GM23338 (cell line): ENCODE data around the gene SMIM31. TPM values are rescaled to one million over a fixed set of nuclear protein-coding genes. Genes with fewer than 3 reads are reported as not detected.

Source experiments
- ATAC-seq: fragments of 200-7000 bp; cut with Tn5 transposase; 3 replicates; pipeline ENCODE4 v1.9.1; 2020
- DNase-seq: peaks from one replicate; pipeline ENCODE4 v3.0.0-alpha.2; 2015; ENCODE audit warnings: low spot score
- H2AFZ ChIP-seq: fragments of 200-600 bp; sonication (generic); 2 replicates; pipeline ENCODE4 v1.8.0; 2016; ENCODE audit warnings: antibody characterized with exemption, mild to moderate bottlenecking, moderate library complexity
- H3F3A ChIP-seq: fragments of 200-600 bp; sonication (generic); replicated peaks from 2 replicates; pipeline ENCODE4 v1.8.0; 2017; ENCODE audit warnings: antibody characterized with exemption, mixed run types, low read depth
- H3K27ac ChIP-seq: fragments of 200-600 bp; sonication (generic); 2 replicates; pipeline ENCODE4 v1.6.1; 2016; ENCODE audit warnings: low read depth
- H3K27me3 ChIP-seq: fragments of 200-600 bp; sonication (generic); 2 replicates; pipeline ENCODE4 v1.8.0; 2016; ENCODE audit warnings: mild to moderate bottlenecking, mixed run types, moderate library complexity; ENCODE audit not compliant: insufficient read depth
- H3K36me3 ChIP-seq: fragments of 200-600 bp; sonication (generic); 2 replicates; pipeline ENCODE4 v1.8.0; 2016; ENCODE audit warnings: mild to moderate bottlenecking; ENCODE audit not compliant: insufficient read depth
- H3K4me1 ChIP-seq: fragments of 200-600 bp; sonication (generic); 2 replicates; pipeline ENCODE4 v1.8.0; 2016; ENCODE audit warnings: mild to moderate bottlenecking, moderate library complexity; ENCODE audit not compliant: insufficient read depth
- H3K4me2 ChIP-seq: fragments of 200-600 bp; sonication (generic); 2 replicates; pipeline ENCODE4 v1.7.1; 2017; ENCODE audit warnings: mixed run types
- H3K4me3 ChIP-seq: fragments of 200-600 bp; sonication (generic); 2 replicates; pipeline ENCODE4 v1.6.1; 2016; ENCODE audit warnings: mixed run types
- H3K79me2 ChIP-seq: fragments of 200-600 bp; sonication (generic); replicated peaks from 2 replicates; pipeline ENCODE4 v1.8.0; 2017; ENCODE audit warnings: mild to moderate bottlenecking; ENCODE audit not compliant: insufficient read depth
- H3K9me2 ChIP-seq: fragments of 200-600 bp; sonication (generic); 2 replicates; pipeline ENCODE4 v1.8.0; 2017; ENCODE audit not compliant: insufficient read depth
- H4K20me1 ChIP-seq: fragments of 200-600 bp; sonication (generic); replicated peaks from 2 replicates; pipeline ENCODE4 v1.8.0; 2017; ENCODE audit warnings: mild to moderate bottlenecking; ENCODE audit not compliant: insufficient read depth
- H3K27ac Mint-ChIP-seq: 2 replicates; pipeline ENCODE4 v1.8.0; 2020; ENCODE audit warnings: inconsistent platforms, mild to moderate bottlenecking, moderate library complexity, mixed read lengths
- H3K27me3 Mint-ChIP-seq: 3 replicates; pipeline ENCODE4 v1.8.0; 2022; ENCODE audit warnings: low read depth, mild to moderate bottlenecking, moderate library complexity, mixed read lengths, inconsistent platforms; ENCODE audit not compliant: insufficient read depth, poor library complexity
- H3K36me3 Mint-ChIP-seq: 3 replicates; pipeline ENCODE4 v1.8.0; 2021; ENCODE audit warnings: low read depth, mild to moderate bottlenecking, inconsistent platforms, moderate library complexity, mixed read lengths
- H3K4me1 Mint-ChIP-seq: 3 replicates; pipeline ENCODE4 v1.8.0; 2020; ENCODE audit warnings: mild to moderate bottlenecking, inconsistent platforms, mixed read lengths
- H3K4me3 Mint-ChIP-seq: 3 replicates; pipeline ENCODE4 v1.8.0; 2021; ENCODE audit warnings: moderate library complexity, mild to moderate bottlenecking, inconsistent platforms, mixed read lengths
- H3K9me3 Mint-ChIP-seq: 3 replicates; pipeline ENCODE4 v1.8.0; 2020; ENCODE audit warnings: moderate library complexity, mild to moderate bottlenecking, inconsistent platforms, mixed read lengths
- CREB1 ChIP-seq: fragments of 250-450 bp; sonication (Bioruptor Pico); IDR thresholded peaks from 2 replicates; pipeline ENCODE4 v1.5.0; 2020; ENCODE audit warnings: low read depth, mild to moderate bottlenecking, moderate library complexity
- EZH2 ChIP-seq: fragments of 200-600 bp; sonication (generic); IDR thresholded peaks from one replicate; pipeline ENCODE4 v1.8.0; 2017; ENCODE audit warnings: antibody characterized with exemption, mild to moderate bottlenecking, low read depth; ENCODE audit not compliant: unreplicated experiment
- EZH2phosphoT487 ChIP-seq: fragments of 200-600 bp; sonication (generic); IDR thresholded peaks from one replicate; pipeline ENCODE4 v1.8.1; 2018; ENCODE audit warnings: antibody characterized with exemption; ENCODE audit not compliant: unreplicated experiment
- NANOG ChIP-seq: IDR thresholded peaks from 2 replicates; pipeline ENCODE4 v1.6.1; 2016; ENCODE audit warnings: antibody characterized with exemption, borderline replicate concordance
- STAT1 ChIP-seq: IDR thresholded peaks from one replicate; pipeline ENCODE4 v1.6.1; 2016; ENCODE audit warnings: antibody characterized with exemption; ENCODE audit not compliant: unreplicated experiment
- ZNF114 ChIP-seq: fragments of 250-450 bp; sonication (Bioruptor Pico); IDR thresholded peaks from 2 replicates; pipeline ENCODE4 v1.5.0; 2020; ENCODE audit warnings: mild to moderate bottlenecking, moderate library complexity
- polyA plus RNA-seq: library from polyadenylated mRNA; unstranded; fragments of >200 nt; fragmentation: Nextera tagmentation; extraction: Ambion mirVana; gene quantifications from 2 replicates; pipeline ENCODE4 v1.2.1, GENCODE V29; 2016
- total RNA-seq: library from RNA; depleted of rRNA; stranded (reverse); fragments of >200 nt; shearing (Covaris generic); gene quantifications from 2 replicates; pipeline ENCODE4 v1.2.3, GENCODE V29; 2014
- TF ChIP-seq, protein P1 (sequence below): IDR thresholded peaks from 2 replicates; pipeline ENCODE4 v1.6.1; 2016; ENCODE audit warnings: antibody characterized with exemption
- TF ChIP-seq, protein P2 (sequence below): fragments of 250-450 bp; sonication (Bioruptor Pico); IDR thresholded peaks from 2 replicates; pipeline ENCODE4 v1.5.0; 2020; ENCODE audit warnings: mild to moderate bottlenecking, moderate library complexity
- TF ChIP-seq, protein P3 (sequence below), 2 experiments: fragments of 200-600 bp in 1 of 2; sonication (generic) in 1 of 2; conservative IDR thresholded peaks; 2 replicates each; pipeline versions ENCODE4 v1.5.1 to v1.6.1; 2016 to 2017; ENCODE audit warnings: antibody characterized with exemption in 2 of 2, low read depth in 2 of 2, mild to moderate bottlenecking in 2 of 2, moderate library complexity in 1 of 2
- TF ChIP-seq, protein P4 (sequence below): IDR thresholded peaks from one replicate; pipeline ENCODE4 v1.6.1; 2018; ENCODE audit warnings: antibody characterized with exemption; ENCODE audit not compliant: unreplicated experiment

Gene SMIM31
- total and polyA plus RNA-seq, 2 experiments from 2014 or later, result not detected

DNA sequence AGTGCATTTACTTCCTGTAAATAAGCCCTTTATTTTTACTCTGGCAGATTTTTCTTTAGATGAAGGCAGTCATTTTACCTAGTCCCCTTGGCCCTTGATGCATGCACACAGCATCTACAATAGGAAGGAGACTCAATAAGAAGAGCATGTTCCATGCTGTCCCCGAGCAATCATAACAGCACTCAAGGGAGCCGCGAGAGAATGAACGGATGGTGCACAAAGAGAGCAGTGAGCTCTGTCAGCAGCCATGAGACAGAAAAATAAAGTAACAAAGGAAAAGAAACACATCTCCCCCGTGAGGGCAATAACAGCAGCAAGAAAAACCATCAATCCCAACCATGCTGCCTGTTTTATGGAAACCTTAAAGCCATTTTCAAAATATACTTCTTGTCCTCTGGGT, 11.9 kb downstream of the SMIM31 start:
- Histone ChIP-seq H3K4me2 (no peak overlapping the region), H3K27me3 (no peaks in the 10 kb centered on the region), H3K9me2 (no peaks in the 10 kb centered on the region), H3K4me1 (no peaks in the 10 kb centered on the region), H3F3A (no peaks in the 10 kb centered on the region), H3K4me3 (no peak overlapping the region), H4K20me1 (no peaks in the 10 kb centered on the region), H2AFZ (peak overlapping the region; percentile 96), H3K27ac (no peak overlapping the region), H3K79me2 (no peaks in the 10 kb centered on the region), H3K36me3 (no peaks in the 10 kb centered on the region)
- DNase-seq, result no peak
- H3K27ac Mint-ChIP-seq, result no peak overlapping the region
- H3K27me3 Mint-ChIP-seq, result no peaks in the 10 kb centered on the region
- no peaks in the 10 kb centered on the region for H3K9me3 Mint-ChIP-seq
- TF ChIP-seq, protein P1, sequence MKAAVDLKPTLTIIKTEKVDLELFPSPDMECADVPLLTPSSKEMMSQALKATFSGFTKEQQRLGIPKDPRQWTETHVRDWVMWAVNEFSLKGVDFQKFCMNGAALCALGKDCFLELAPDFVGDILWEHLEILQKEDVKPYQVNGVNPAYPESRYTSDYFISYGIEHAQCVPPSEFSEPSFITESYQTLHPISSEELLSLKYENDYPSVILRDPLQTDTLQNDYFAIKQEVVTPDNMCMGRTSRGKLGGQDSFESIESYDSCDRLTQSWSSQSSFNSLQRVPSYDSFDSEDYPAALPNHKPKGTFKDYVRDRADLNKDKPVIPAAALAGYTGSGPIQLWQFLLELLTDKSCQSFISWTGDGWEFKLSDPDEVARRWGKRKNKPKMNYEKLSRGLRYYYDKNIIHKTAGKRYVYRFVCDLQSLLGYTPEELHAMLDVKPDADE, result no peak
- TF ChIP-seq NANOG, result no peak
- TF ChIP-seq EZH2phosphoT487, result no peak
- TF ChIP-seq, protein P2, sequence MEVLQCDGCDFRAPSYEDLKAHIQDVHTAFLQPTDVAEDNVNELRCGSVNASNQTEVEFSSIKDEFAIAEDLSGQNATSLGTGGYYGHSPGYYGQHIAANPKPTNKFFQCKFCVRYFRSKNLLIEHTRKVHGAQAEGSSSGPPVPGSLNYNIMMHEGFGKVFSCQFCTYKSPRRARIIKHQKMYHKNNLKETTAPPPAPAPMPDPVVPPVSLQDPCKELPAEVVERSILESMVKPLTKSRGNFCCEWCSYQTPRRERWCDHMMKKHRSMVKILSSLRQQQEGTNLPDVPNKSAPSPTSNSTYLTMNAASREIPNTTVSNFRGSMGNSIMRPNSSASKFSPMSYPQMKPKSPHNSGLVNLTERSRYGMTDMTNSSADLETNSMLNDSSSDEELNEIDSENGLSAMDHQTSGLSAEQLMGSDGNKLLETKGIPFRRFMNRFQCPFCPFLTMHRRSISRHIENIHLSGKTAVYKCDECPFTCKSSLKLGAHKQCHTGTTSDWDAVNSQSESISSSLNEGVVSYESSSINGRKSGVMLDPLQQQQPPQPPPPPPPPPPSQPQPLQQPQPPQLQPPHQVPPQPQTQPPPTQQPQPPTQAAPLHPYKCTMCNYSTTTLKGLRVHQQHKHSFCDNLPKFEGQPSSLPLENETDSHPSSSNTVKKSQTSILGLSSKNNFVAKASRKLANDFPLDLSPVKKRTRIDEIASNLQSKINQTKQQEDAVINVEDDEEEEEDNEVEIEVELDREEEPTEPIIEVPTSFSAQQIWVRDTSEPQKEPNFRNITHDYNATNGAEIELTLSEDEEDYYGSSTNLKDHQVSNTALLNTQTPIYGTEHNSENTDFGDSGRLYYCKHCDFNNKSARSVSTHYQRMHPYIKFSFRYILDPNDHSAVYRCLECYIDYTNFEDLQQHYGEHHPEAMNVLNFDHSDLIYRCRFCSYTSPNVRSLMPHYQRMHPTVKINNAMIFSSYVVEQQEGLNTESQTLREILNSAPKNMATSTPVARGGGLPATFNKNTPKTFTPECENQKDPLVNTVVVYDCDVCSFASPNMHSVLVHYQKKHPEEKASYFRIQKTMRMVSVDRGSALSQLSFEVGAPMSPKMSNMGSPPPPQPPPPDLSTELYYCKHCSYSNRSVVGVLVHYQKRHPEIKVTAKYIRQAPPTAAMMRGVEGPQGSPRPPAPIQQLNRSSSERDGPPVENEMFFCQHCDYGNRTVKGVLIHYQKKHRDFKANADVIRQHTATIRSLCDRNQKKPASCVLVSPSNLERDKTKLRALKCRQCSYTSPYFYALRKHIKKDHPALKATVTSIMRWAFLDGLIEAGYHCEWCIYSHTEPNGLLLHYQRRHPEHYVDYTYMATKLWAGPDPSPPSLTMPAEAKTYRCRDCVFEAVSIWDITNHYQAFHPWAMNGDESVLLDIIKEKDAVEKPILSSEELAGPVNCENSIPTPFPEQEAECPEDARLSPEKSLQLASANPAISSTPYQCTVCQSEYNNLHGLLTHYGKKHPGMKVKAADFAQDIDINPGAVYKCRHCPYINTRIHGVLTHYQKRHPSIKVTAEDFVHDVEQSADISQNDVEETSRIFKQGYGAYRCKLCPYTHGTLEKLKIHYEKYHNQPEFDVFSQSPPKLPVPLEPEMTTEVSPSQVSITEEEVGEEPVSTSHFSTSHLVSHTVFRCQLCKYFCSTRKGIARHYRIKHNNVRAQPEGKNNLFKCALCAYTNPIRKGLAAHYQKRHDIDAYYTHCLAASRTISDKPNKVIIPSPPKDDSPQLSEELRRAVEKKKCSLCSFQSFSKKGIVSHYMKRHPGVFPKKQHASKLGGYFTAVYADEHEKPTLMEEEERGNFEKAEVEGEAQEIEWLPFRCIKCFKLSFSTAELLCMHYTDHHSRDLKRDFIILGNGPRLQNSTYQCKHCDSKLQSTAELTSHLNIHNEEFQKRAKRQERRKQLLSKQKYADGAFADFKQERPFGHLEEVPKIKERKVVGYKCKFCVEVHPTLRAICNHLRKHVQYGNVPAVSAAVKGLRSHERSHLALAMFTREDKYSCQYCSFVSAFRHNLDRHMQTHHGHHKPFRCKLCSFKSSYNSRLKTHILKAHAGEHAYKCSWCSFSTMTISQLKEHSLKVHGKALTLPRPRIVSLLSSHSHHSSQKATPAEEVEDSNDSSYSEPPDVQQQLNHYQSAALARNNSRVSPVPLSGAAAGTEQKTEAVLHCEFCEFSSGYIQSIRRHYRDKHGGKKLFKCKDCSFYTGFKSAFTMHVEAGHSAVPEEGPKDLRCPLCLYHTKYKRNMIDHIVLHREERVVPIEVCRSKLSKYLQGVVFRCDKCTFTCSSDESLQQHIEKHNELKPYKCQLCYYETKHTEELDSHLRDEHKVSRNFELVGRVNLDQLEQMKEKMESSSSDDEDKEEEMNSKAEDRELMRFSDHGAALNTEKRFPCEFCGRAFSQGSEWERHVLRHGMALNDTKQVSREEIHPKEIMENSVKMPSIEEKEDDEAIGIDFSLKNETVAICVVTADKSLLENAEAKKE (CRISPR knock-in tag), result no peak
- TF ChIP-seq, protein P3, sequence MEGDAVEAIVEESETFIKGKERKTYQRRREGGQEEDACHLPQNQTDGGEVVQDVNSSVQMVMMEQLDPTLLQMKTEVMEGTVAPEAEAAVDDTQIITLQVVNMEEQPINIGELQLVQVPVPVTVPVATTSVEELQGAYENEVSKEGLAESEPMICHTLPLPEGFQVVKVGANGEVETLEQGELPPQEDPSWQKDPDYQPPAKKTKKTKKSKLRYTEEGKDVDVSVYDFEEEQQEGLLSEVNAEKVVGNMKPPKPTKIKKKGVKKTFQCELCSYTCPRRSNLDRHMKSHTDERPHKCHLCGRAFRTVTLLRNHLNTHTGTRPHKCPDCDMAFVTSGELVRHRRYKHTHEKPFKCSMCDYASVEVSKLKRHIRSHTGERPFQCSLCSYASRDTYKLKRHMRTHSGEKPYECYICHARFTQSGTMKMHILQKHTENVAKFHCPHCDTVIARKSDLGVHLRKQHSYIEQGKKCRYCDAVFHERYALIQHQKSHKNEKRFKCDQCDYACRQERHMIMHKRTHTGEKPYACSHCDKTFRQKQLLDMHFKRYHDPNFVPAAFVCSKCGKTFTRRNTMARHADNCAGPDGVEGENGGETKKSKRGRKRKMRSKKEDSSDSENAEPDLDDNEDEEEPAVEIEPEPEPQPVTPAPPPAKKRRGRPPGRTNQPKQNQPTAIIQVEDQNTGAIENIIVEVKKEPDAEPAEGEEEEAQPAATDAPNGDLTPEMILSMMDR (conservative IDR thresholded peaks at IDR 0.05; ENCODE audit: low read depth in 2 of 2), result no peak
- TF ChIP-seq, protein P4, sequence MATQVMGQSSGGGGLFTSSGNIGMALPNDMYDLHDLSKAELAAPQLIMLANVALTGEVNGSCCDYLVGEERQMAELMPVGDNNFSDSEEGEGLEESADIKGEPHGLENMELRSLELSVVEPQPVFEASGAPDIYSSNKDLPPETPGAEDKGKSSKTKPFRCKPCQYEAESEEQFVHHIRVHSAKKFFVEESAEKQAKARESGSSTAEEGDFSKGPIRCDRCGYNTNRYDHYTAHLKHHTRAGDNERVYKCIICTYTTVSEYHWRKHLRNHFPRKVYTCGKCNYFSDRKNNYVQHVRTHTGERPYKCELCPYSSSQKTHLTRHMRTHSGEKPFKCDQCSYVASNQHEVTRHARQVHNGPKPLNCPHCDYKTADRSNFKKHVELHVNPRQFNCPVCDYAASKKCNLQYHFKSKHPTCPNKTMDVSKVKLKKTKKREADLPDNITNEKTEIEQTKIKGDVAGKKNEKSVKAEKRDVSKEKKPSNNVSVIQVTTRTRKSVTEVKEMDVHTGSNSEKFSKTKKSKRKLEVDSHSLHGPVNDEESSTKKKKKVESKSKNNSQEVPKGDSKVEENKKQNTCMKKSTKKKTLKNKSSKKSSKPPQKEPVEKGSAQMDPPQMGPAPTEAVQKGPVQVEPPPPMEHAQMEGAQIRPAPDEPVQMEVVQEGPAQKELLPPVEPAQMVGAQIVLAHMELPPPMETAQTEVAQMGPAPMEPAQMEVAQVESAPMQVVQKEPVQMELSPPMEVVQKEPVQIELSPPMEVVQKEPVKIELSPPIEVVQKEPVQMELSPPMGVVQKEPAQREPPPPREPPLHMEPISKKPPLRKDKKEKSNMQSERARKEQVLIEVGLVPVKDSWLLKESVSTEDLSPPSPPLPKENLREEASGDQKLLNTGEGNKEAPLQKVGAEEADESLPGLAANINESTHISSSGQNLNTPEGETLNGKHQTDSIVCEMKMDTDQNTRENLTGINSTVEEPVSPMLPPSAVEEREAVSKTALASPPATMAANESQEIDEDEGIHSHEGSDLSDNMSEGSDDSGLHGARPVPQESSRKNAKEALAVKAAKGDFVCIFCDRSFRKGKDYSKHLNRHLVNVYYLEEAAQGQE, result no peak
- TF ChIP-seq STAT1, result no peak
- TF ChIP-seq EZH2, result no peak
- TF ChIP-seq ZNF114 (CRISPR knock-in tag), result no peak
- TF ChIP-seq CREB1 (CRISPR knock-in tag), result no peak
- H3K36me3 Mint-ChIP-seq, result no peaks in the 10 kb centered on the region
- peaks cover 9% of the 10 kb centered on the region; the same call in 2 of the 3 replicates for H3K4me1 Mint-ChIP-seq
- no peak for ATAC-seq
- no peak overlapping the region for H3K4me3 Mint-ChIP-seq
